IMR-90 (cell line): ENCODE data around the gene SCN4A. TPM values are rescaled to one million over a fixed set of nuclear protein-coding genes. Genes with fewer than 3 reads are reported as not detected.
"Not testable (repeated sequence)": the region's sequence is repeated elsewhere in the genome, so short reads cannot be mapped to it uniquely, and the experiment has no call there.

Experiments used
- ATAC-seq: fragments of 200-7000 bp; cut with Tn5 transposase; 2 replicates; pipeline ENCODE4 v1.9.1; 2020; ENCODE audit warnings: low read depth, mild to moderate bottlenecking, moderate library complexity
- BruUV-seq: library from RNA; stranded (reverse); fragments of 400-500 nt; replicated peaks from 2 replicates; lab custom pipeline; 2021; lab: Mats Ljungman, UMichigan
- CTCF ChIA-PET: fragments of 300-600 bp; formaldehyde crosslinking; extraction: SDS; loops from one replicate; lab custom pipeline; 2021; ENCODE audit warnings: antibody characterized with exemption; lab: Yijun Ruan, JAX
- POLR2A ChIA-PET: fragments of 300-600 bp; sonication (Branson Sonifier 250); formaldehyde crosslinking; loops from one replicate; lab custom pipeline; 2022; ENCODE audit warnings: antibody characterized with exemption; ENCODE audit not compliant: unreplicated experiment; lab: Charles Lee
- DNase-seq: peaks from one replicate; pipeline ENCODE4 v3.0.0; 2013
- H2AFZ ChIP-seq: replicated peaks from 2 replicates; pipeline ENCODE3; 2013; ENCODE audit warnings: low read length, mild to moderate bottlenecking; ENCODE audit not compliant: poor library complexity
- H2AK5ac ChIP-seq: 2 replicates; pipeline ENCODE4 v1.6.1; 2013; ENCODE audit warnings: low read depth, low read length, inconsistent platforms
- H2AK9ac ChIP-seq: replicated peaks from 2 replicates; pipeline ENCODE3; 2013; ENCODE audit warnings: mild to moderate bottlenecking, low read depth, low read length, moderate library complexity; ENCODE audit not compliant: poor library complexity
- H2BK120ac ChIP-seq: 2 replicates; pipeline ENCODE4 v1.6.1; 2013; ENCODE audit warnings: low read depth, low read length, inconsistent platforms
- H2BK15ac ChIP-seq: 3 replicates; pipeline ENCODE4 v1.6.1; 2013; ENCODE audit warnings: low read depth, low read length, inconsistent platforms
- H2BK20ac ChIP-seq: 2 replicates; pipeline ENCODE4 v1.6.1; 2013; ENCODE audit warnings: low read depth, mild to moderate bottlenecking, inconsistent platforms, low read length, moderate library complexity
- H2BK5ac ChIP-seq: 2 replicates; pipeline ENCODE4 v1.6.1; 2013; ENCODE audit warnings: mild to moderate bottlenecking, low read depth, low read length, inconsistent platforms; ENCODE audit not compliant: poor library complexity, severe bottlenecking
- H3K14ac ChIP-seq: replicated peaks from 2 replicates; pipeline ENCODE4 v1.6.1; 2013; ENCODE audit warnings: low read depth, low read length, inconsistent platforms
- H3K18ac ChIP-seq: 2 replicates; pipeline ENCODE4 v1.6.1; 2013; ENCODE audit warnings: low read depth, low read length, control low read depth
- H3K23ac ChIP-seq: 2 replicates; pipeline ENCODE4 v1.6.1; 2013; ENCODE audit warnings: low read depth, low read length, inconsistent platforms
- H3K27ac ChIP-seq: 2 replicates; pipeline ENCODE4 v1.5.1; 2013; ENCODE audit warnings: mild to moderate bottlenecking, control low read depth, low read length; ENCODE audit not compliant: insufficient read depth
- H3K27me3 ChIP-seq: 2 replicates; pipeline ENCODE4 v1.6.1; 2013; ENCODE audit warnings: low read length; ENCODE audit not compliant: control insufficient read depth, insufficient read depth
- H3K36me3 ChIP-seq: 2 replicates; pipeline ENCODE4 v1.6.1; 2013; ENCODE audit warnings: low read length, mixed read lengths; ENCODE audit not compliant: control insufficient read depth, insufficient read depth
- H3K4ac ChIP-seq: 2 replicates; pipeline ENCODE4 v1.6.1; 2013; ENCODE audit warnings: low read depth, low read length, inconsistent platforms
- H3K4me1 ChIP-seq: 2 replicates; pipeline ENCODE4 v1.6.1; 2013; ENCODE audit warnings: low read length, mixed read lengths; ENCODE audit not compliant: control insufficient read depth, insufficient read depth
- H3K4me2 ChIP-seq: 2 replicates; pipeline ENCODE4 v1.6.1; 2013; ENCODE audit warnings: low read depth, mild to moderate bottlenecking, control low read depth, low read length, moderate library complexity
- H3K4me3 ChIP-seq: 2 replicates; pipeline ENCODE4 v1.5.1; 2013; ENCODE audit warnings: low read depth, mild to moderate bottlenecking, control low read depth, low read length, moderate library complexity; ENCODE audit not compliant: insufficient read depth
- H3K56ac ChIP-seq: 2 replicates; pipeline ENCODE4 v1.6.1; 2013; ENCODE audit warnings: low read length, inconsistent platforms; ENCODE audit not compliant: insufficient read depth; ENCODE audit errors: extremely low read depth
- H3K79me1 ChIP-seq, 2 experiments: 2 replicates each; pipeline ENCODE4 v1.6.1; 2013; ENCODE audit warnings: low read length in 2 of 2, inconsistent platforms in 1 of 2, low read depth in 1 of 2
- H3K9ac ChIP-seq: 2 replicates; pipeline ENCODE4 v1.6.1; 2013; ENCODE audit warnings: low read depth, low read length, control low read depth
- H3K9me1 ChIP-seq: 2 replicates; pipeline ENCODE4 v1.6.1; 2013; ENCODE audit warnings: low read length, inconsistent platforms; ENCODE audit not compliant: insufficient read depth
- H3K9me3 ChIP-seq: 2 replicates; pipeline ENCODE4 v1.6.1; 2013; ENCODE audit warnings: low read length; ENCODE audit not compliant: control insufficient read depth, insufficient read depth
- H4K20me1 ChIP-seq: 2 replicates; pipeline ENCODE4 v1.6.1; 2013; ENCODE audit warnings: low read length, inconsistent platforms; ENCODE audit not compliant: insufficient read depth
- H4K5ac ChIP-seq: 2 replicates; pipeline ENCODE4 v1.6.1; 2013; ENCODE audit warnings: mild to moderate bottlenecking, low read depth, low read length, control low read depth
- H4K8ac ChIP-seq, 2 experiments: 2 replicates each; pipeline ENCODE4 v1.6.1; 2013; ENCODE audit warnings: low read depth in 2 of 2, low read length in 2 of 2, control low read depth in 1 of 2, inconsistent platforms in 1 of 2
- H4K91ac ChIP-seq: 2 replicates; pipeline ENCODE4 v1.6.1; 2013; ENCODE audit warnings: low read depth, low read length, inconsistent platforms; ENCODE audit not compliant: insufficient read depth
- CTCF ChIP-seq: conservative IDR thresholded peaks from 2 replicates; pipeline ENCODE4 v1.5.1; 2012; ENCODE audit warnings: mild to moderate bottlenecking, low read depth, low read length, improper control_type of control experiment
- MXI1 ChIP-seq: IDR thresholded peaks from 2 replicates; pipeline ENCODE4 v1.6.1; 2012; ENCODE audit warnings: low read depth, mild to moderate bottlenecking, low read length, moderate library complexity, borderline replicate concordance
- WGBS, 2 experiments: methylation state at CpG; one replicate each; pipeline versions ENCODE4 v1.1.5 to v1.1.7; 2013; ENCODE audit warnings: missing lambda C conversion rate in 2 of 2; ENCODE audit not compliant: insufficient read length in 1 of 2; ENCODE audit errors: extremely low coverage in 2 of 2; 5-methylcytosine and 5-hydroxymethylcytosine counted together
- dilution Hi-C: fragments of 300-500 bp; cut with HindIII; formaldehyde crosslinking; loops from one replicate; pipeline ENCODE4 v1.14.3; 2018; ENCODE audit warnings: low sequenced_read_pairs; ENCODE audit not compliant: unreplicated experiment
- in situ Hi-C: fragments of 300-500 bp; cut with MboI; formaldehyde crosslinking; loops from 3 replicates; pipeline ENCODE4 v1.14.3; 2019; ENCODE audit warnings: low sequenced_read_pairs, inconsistent platforms, mixed read lengths
- intact Hi-C: fragments of 100-400 bp; cut with micrococcal nuclease; formaldehyde crosslinking; loops from 2 replicates; pipeline ENCODE4 v1.10.0; 2022
- polyA plus RNA-seq, 3 experiments: library from polyadenylated mRNA; depleted of rRNA; stranded (reverse); fragments of >200 nt; gene quantifications; 2 replicates each; pipeline ENCODE4 v1.2.3, GENCODE V29; 2012; ENCODE audit warnings: low replicate concordance in 1 of 3
- total RNA-seq: library from RNA; depleted of rRNA; stranded (reverse); fragments of >200 nt; gene quantifications from 2 replicates; pipeline ENCODE4 v1.2.3, GENCODE V29; 2012

Gene SCN4A
- total and polyA plus RNA-seq, 2 of the 4 experiments (the other 2 are of a cell fraction) = not detected

- TF ChIP-seq CTCF (no peak), MXI1 (no peak)
Measured at GRCh38 chr17:63983320-63983719, 10.6 kb upstream of the SCN4A start (continued).

GRCh38 chr17:63982641-63983040, 9.9 kb upstream of the SCN4A start:
- dilution Hi-C loops, H2BK15ac ChIP-seq, ATAC-seq, H3K4me2 ChIP-seq, DNase-seq, H3K56ac ChIP-seq, H3K4me3 ChIP-seq, H2AK9ac ChIP-seq, H2AK5ac ChIP-seq, H4K8ac ChIP-seq, H2BK5ac ChIP-seq, H4K5ac ChIP-seq, H4K20me1 ChIP-seq, H3K79me1 ChIP-seq, H2AFZ ChIP-seq, POLR2A ChIA-PET, intact Hi-C loops, H3K4me1 ChIP-seq, BruUV-seq, H3K9me3 ChIP-seq, H4K91ac ChIP-seq, H3K23ac ChIP-seq, H2BK120ac ChIP-seq, H3K4ac ChIP-seq, H3K9ac ChIP-seq, H3K36me3 ChIP-seq, H3K14ac ChIP-seq, H2BK20ac ChIP-seq, CTCF ChIA-PET, H3K18ac ChIP-seq, H3K27me3 ChIP-seq, H3K9me1 ChIP-seq, H3K27ac ChIP-seq, in situ Hi-C loops: not testable (repeated sequence)
- WGBS, 2 experiments = no CpG with 5 or more reads among the region's 2 CpGs
